OCI-LY3 (cell line): ENCODE data around the gene RPS6KA4.

Source experiments
- H2AFZ ChIP-seq: fragments of 200-600, 300-600 bp; shearing (Covaris generic); 2 replicates; pipeline ENCODE4 v1.6.0; 2014; ENCODE audit warnings: antibody characterized with exemption, low read depth, low read length
- H3K27ac ChIP-seq: fragments of 200-600, 300-600 bp; sonication (generic); 2 replicates; pipeline ENCODE4 v1.5.1; 2014; ENCODE audit warnings: mild to moderate bottlenecking, low read length, moderate library complexity, mixed read lengths
- H3K27me3 ChIP-seq: fragments of 200-600, 300-600 bp; sonication (generic); 2 replicates; pipeline ENCODE4 v1.6.1; 2014; ENCODE audit warnings: low read depth, low read length, mixed read lengths
- H3K36me3 ChIP-seq: fragments of 200-600, 300-600 bp; sonication (generic); replicated peaks from 2 replicates; pipeline ENCODE3; 2014; ENCODE audit warnings: low read depth, low read length, mixed read lengths
- H3K4me1 ChIP-seq: fragments of 300-600, 200-600 bp; sonication (generic); 2 replicates; pipeline ENCODE4 v1.6.1; 2014; ENCODE audit warnings: low read length, mixed read lengths
- H3K4me2 ChIP-seq: fragments of 200-600, 300-600 bp; sonication (generic); 2 replicates; pipeline ENCODE4 v1.6.1; 2014; ENCODE audit warnings: low read length, mixed read lengths
- H3K4me3 ChIP-seq: fragments of 300-600, 200-600 bp; sonication (generic); 2 replicates; pipeline ENCODE4 v1.5.1; 2014; ENCODE audit warnings: antibody characterized with exemption, mild to moderate bottlenecking, low read length, moderate library complexity
- H3K79me2 ChIP-seq: fragments of 300-600, 200-600 bp; shearing (Covaris generic); 2 replicates; pipeline ENCODE4 v1.6.1; 2014; ENCODE audit warnings: mild to moderate bottlenecking, low read length, mixed read lengths
- H3K9ac ChIP-seq: fragments of 300-600, 200-600 bp; shearing (Covaris generic); 2 replicates; pipeline ENCODE4 v1.6.0; 2014; ENCODE audit warnings: mild to moderate bottlenecking, low read length, moderate library complexity
- H3K9me3 ChIP-seq: fragments of 200-600, 300-600 bp; shearing (Covaris generic); 2 replicates; pipeline ENCODE4 v1.6.1; 2014; ENCODE audit warnings: low read length, mixed read lengths; ENCODE audit not compliant: insufficient read depth
- H4K20me1 ChIP-seq: fragments of 200-600, 300-600 bp; sonication (generic); 2 replicates; pipeline ENCODE4 v1.6.1; 2016; ENCODE audit warnings: low read length, mixed read lengths; ENCODE audit not compliant: insufficient read depth
- CTCF ChIP-seq: fragments of 200-600, 300-600 bp; sonication (generic); IDR thresholded peaks from 2 replicates; pipeline ENCODE4 v1.5.1; 2014; ENCODE audit warnings: antibody characterized with exemption, low read length, low read depth
- EZH2phosphoT487 ChIP-seq: fragments of 200-600 bp; shearing (Covaris generic); IDR thresholded peaks from 2 replicates; pipeline ENCODE4 v1.6.1; 2018; ENCODE audit warnings: antibody characterized with exemption, mixed run types, low read depth

Gene RPS6KA4

GRCh38 chr11:64371201-64371600, 12.2 kb downstream of the RPS6KA4 start:
- Histone ChIP-seq H3K27me3 (no peaks in the 10 kb centered on the region), H3K36me3 (peaks cover 31% of the 10 kb centered on the region), H3K9ac (no peak overlapping the region), H3K4me2 (no peak overlapping the region), H3K27ac (no peak overlapping the region), H4K20me1 (no peaks in the 10 kb centered on the region), H3K9me3 (no peaks in the 10 kb centered on the region), H3K4me3 (no peak overlapping the region), H2AFZ (no peak overlapping the region), H3K79me2 (no peaks in the 10 kb centered on the region), H3K4me1 (peaks cover 9% of the 10 kb centered on the region)
- no peak for TF ChIP-seq CTCF
- TF ChIP-seq EZH2phosphoT487, result no peak

GRCh38 chr11:64372021-64372420, 13.1 kb downstream of the RPS6KA4 start:
- peaks cover 9% of the 10 kb centered on the region for H3K4me1 ChIP-seq
- no peak overlapping the region for H3K4me3 ChIP-seq
- no peak overlapping the region for H2AFZ ChIP-seq
- no peaks in the 10 kb centered on the region for H3K27me3 ChIP-seq
- no peak overlapping the region for H3K27ac ChIP-seq
- no peaks in the 10 kb centered on the region for H3K79me2 ChIP-seq
- H3K36me3 ChIP-seq, result peaks cover 26% of the 10 kb centered on the region
- H3K9ac ChIP-seq, result no peak overlapping the region
- no peaks in the 10 kb centered on the region for H3K9me3 ChIP-seq
- H3K4me2 ChIP-seq, result no peak overlapping the region
- TF ChIP-seq CTCF (no peak), EZH2phosphoT487 (no peak)
- H4K20me1 ChIP-seq, result no peaks in the 10 kb centered on the region

GRCh38 chr11:64372802-64373597, 14.0 kb downstream of the RPS6KA4 start:
- no peak overlapping the region; the same call in 1 of the 2 replicates for H3K27ac ChIP-seq
- H3K9ac ChIP-seq, result peak overlapping the region; percentile 74
- H3K4me3 ChIP-seq, result peak overlapping the region; percentile 82
- no peaks in the 10 kb centered on the region for H4K20me1 ChIP-seq
- H3K79me2 ChIP-seq, result no peaks in the 10 kb centered on the region
- H3K4me1 ChIP-seq, result peaks cover 9% of the 10 kb centered on the region
- peak overlapping the region; percentile 64 for H2AFZ ChIP-seq
- H3K4me2 ChIP-seq, result peak overlapping the region; percentile 83
- H3K9me3 ChIP-seq, result no peaks in the 10 kb centered on the region
- H3K36me3 ChIP-seq, result peaks cover 20% of the 10 kb centered on the region
- TF ChIP-seq CTCF (no peak), EZH2phosphoT487 (no peak)
- no peaks in the 10 kb centered on the region for H3K27me3 ChIP-seq

GRCh38 chr11:64373598-64373974, 14.6 kb downstream of the RPS6KA4 start:
- peaks cover 9% of the 10 kb centered on the region for H3K4me1 ChIP-seq
- H3K36me3 ChIP-seq, result peaks cover 15% of the 10 kb centered on the region
- H4K20me1 ChIP-seq, result no peaks in the 10 kb centered on the region
- peak overlapping the region; percentile 82 for H3K4me3 ChIP-seq
- H3K4me2 ChIP-seq, result peak overlapping the region; percentile 83
- no peak overlapping the region; the same call in 1 of the 2 replicates for H3K27ac ChIP-seq
- H2AFZ ChIP-seq, result peak overlapping the region; percentile 64; the same call in 1 of the 2 replicates
- H3K9ac ChIP-seq, result peak overlapping the region; percentile 74
- TF ChIP-seq CTCF, result no peak
- TF ChIP-seq EZH2phosphoT487, result no peak
- H3K79me2 ChIP-seq, result no peaks in the 10 kb centered on the region
- no peaks in the 10 kb centered on the region for H3K27me3 ChIP-seq
- H3K9me3 ChIP-seq, result no peaks in the 10 kb centered on the region
